ENCODE measurements around the gene CARS1.

Gene CARS1

DNA sequence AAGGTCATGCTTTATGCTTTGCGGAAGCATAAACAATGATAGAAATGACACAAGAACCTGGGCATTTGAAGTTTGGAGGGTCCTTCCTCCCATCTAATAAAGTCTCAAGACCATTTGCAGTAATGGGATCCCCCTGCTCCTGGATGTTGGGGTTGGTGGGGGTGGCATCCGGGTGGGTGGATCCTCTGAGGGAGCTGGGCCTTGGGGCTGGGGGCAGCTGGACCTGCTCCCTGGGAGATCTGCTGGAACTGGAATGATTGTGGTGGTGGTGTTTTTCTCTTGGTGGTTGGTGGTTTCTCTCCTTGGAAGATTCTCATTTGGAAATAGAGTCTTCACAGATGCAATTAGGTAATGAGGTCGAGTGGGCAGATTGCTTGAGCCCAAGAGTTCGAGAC, 62.9 kb downstream of the CARS1 start:
- no peaks in the 10 kb centered on the region for H3K27me3 ChIP-seq
- no peak for TF ChIP-seq Cebpa-rat (IDR thresholded peaks at IDR 0.05)
- H3K9me3 ChIP-seq, result no peaks in the 10 kb centered on the region
- H3K9ac ChIP-seq, result no peak overlapping the region
- no peak overlapping the region for H3K4me2 ChIP-seq
- H3K36me3 ChIP-seq, result peaks cover 1% of the 10 kb centered on the region
- no peak overlapping the region for H3K4me3 ChIP-seq
- no peak overlapping the region for H3K27ac ChIP-seq
- peaks cover 25% of the 10 kb centered on the region for H4K20me1 ChIP-seq
- peaks cover 24% of the 10 kb centered on the region for H3K4me1 ChIP-seq

DNA sequence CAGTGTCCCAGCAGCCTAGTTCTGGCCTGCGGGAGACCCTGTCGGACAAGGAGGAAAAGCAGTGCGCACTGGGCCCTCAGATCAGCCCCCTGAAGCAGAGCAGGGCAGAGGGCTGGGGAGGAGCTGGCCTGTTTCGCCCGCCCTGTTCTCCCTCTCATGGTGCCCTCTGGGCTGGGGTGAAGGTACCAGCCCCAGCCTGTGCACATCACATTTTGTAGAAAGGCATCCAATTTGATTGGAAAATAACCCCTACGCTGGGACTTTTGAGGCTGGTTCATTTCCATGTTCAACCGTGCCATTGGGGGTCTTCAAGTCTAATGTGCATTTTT, 64.3 kb downstream of the CARS1 start:
- H3K27me3 ChIP-seq, result no peaks in the 10 kb centered on the region
- peaks cover 38% of the 10 kb centered on the region for H3K4me1 ChIP-seq
- no peak for TF ChIP-seq Cebpa-rat (IDR thresholded peaks at IDR 0.05)
- peaks cover under 1% of the 10 kb centered on the region; the same call in 1 of the 2 replicates for H3K36me3 ChIP-seq
- H4K20me1 ChIP-seq, result peaks cover 39% of the 10 kb centered on the region
- H3K9ac ChIP-seq, result peak overlapping the region; percentile 92
- peak overlapping the region; percentile 94 for H3K4me2 ChIP-seq
- no peaks in the 10 kb centered on the region for H3K9me3 ChIP-seq
- H3K4me3 ChIP-seq, result peak overlapping the region; percentile 88
- peak overlapping the region; percentile 90 for H3K27ac ChIP-seq

DNA sequence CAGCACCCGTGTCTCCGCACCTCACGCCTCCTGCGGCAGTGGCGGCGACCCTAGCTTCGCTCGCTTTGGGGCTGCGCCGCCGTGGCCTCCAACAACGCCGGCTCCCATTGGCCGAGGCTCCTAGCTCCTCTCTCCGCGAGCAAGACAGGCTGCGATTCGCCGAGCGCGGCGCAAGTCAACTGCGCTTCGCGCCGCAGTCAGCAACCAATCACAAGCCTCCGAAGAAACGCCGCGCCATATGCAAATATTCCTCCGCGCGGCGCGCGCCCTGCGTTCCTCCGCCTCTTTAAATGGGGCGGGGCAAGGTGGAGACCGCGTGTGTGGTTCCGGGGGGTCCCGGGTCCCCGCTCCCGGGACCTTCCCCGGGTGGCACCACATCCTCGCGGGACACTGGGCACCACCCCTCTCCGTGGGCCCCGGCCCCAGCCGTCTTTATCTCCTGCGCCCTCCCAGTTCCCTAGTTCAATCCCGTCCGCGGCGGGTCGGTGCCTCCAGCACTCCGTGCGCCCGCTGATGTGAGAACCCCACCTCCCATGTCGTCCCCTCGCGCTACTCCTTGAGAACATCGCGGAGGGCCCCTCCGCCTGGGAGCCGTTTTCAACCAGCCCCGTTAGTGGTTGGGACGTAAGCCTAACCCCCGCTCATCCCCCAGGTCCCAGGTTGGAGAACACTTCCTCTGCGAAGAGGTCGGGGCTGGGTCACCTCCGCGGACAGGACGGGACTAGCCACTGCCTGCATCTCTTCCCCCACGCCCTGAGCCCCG, 64.8 kb downstream of the CARS1 start, which contains the start of gene NAP1L4:
TSS of gene NAP1L4 (minus strand) at position 96 of the 763 bp plus-strand sequence. CDS start 13,109 bp downstream, outside the sequence.
- Histone ChIP-seq H3K36me3 (peaks cover 6% of the 10 kb centered on the region; the same call in 1 of the 2 replicates), H3K9me3 (no peaks in the 10 kb centered on the region), H3K4me3 (peak within 1 kb of the TSS; percentile 88), H3K4me2 (peak within 1 kb of the TSS; percentile 95), H4K20me1 (peaks cover 45% of the 10 kb centered on the region), H3K27me3 (no peaks in the 10 kb centered on the region), H3K9ac (peak within 1 kb of the TSS; percentile 92), H3K27ac (peak within 1 kb of the TSS; percentile 90), H3K4me1 (peaks cover 44% of the 10 kb centered on the region)
- TF ChIP-seq Cebpa-rat (IDR thresholded peaks at IDR 0.05), result no peak

DNA sequence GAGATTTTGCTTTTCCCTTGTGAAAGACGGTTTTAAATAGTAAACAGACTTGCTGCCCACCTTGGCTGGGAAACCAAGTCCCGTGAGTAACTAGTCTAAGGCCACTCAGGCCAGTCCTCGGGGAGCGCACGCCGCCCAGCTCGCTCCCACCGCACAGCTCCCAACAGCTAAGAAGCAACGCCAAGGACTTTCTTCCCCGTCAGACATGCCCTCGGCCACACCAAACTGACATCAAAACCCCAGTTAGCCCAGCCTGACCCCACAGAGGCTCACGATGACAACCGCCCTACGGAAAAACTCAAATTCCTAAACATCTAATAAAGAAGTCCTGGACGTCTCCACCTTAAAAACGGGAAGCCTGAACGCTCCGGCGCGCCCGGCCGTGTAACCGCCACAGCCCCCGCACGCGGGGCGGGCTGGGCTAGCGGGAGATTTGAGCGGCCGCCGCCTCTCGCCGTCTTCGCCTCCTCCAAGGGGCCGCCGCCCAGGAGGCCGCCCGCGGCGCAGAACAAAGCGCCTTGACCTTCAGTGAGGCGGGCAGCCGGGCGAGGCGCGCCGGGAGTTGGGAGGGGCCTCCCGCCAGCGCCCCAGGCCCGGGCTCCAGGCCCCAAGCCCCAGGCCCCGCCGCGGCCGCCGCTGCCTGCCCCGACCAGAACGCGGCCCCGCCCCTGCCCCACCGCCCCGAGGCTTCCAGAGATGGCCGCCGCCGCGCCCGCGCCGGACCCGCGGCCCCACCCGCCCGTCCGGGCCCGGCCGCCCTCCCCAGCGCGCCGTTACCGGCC, 65.6 kb downstream of the CARS1 start:
- no peaks in the 10 kb centered on the region for H3K9me3 ChIP-seq
- H4K20me1 ChIP-seq, result peaks cover 52% of the 10 kb centered on the region
- no peaks in the 10 kb centered on the region for H3K27me3 ChIP-seq
- peak overlapping the region; percentile 95 for H3K4me2 ChIP-seq
- peaks cover 45% of the 10 kb centered on the region for H3K4me1 ChIP-seq
- peaks cover 14% of the 10 kb centered on the region for H3K36me3 ChIP-seq
- peak overlapping the region; percentile 90 for H3K27ac ChIP-seq
- H3K9ac ChIP-seq, result peak overlapping the region; percentile 92
- peak overlapping the region; percentile 88 for H3K4me3 ChIP-seq
- no peak for TF ChIP-seq Cebpa-rat (IDR thresholded peaks at IDR 0.05)

DNA sequence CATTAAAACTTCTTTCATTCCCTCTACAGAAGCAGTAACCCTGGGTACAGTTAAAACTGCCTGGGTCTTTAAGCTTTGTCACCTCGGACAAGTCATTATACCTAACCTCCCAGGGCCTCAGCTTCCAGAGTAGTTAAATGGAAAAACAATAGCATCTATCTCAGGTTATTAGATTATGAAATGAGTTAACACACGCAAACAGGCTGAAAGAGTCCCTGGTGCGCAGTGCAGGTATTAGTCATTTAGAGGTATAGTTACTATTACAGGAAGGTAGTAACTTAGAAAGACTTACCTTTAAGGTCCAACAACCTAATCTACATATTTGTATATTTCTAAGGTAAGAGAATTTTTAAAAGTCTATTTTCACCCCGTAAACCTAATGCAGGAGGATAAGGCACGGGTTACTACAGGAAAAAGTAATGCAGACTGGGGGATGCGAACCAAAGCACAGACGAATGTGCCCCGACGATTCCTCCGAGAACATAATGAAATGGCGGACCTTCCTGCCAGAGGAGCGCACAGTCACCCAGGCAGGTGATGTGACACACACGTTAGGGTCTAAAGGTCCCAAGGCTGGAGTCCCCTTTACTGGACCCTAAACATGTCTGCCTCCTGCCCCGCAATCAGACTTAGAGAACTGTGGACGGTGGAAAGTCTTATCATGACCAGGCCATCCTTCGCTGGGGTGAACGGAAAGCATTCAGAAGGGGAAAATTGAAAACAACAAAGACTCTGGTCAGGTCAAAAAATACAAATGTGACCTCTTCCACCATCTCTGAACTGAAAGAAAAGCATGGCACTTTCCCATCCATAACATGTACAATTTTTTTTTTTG, 66.4 kb downstream of the CARS1 start:
- peak overlapping the region; percentile 92 for H3K9ac ChIP-seq
- no peaks in the 10 kb centered on the region for H3K27me3 ChIP-seq
- peaks cover 21% of the 10 kb centered on the region for H3K36me3 ChIP-seq
- H3K4me2 ChIP-seq, result peak overlapping the region; percentile 95
- H3K4me3 ChIP-seq, result peak overlapping the region; percentile 88
- TF ChIP-seq Cebpa-rat (IDR thresholded peaks at IDR 0.05), result no peak
- H3K4me1 ChIP-seq, result peaks cover 45% of the 10 kb centered on the region
- peaks cover 60% of the 10 kb centered on the region for H4K20me1 ChIP-seq
- H3K9me3 ChIP-seq, result no peaks in the 10 kb centered on the region
- H3K27ac ChIP-seq, result peak overlapping the region; percentile 90

DNA sequence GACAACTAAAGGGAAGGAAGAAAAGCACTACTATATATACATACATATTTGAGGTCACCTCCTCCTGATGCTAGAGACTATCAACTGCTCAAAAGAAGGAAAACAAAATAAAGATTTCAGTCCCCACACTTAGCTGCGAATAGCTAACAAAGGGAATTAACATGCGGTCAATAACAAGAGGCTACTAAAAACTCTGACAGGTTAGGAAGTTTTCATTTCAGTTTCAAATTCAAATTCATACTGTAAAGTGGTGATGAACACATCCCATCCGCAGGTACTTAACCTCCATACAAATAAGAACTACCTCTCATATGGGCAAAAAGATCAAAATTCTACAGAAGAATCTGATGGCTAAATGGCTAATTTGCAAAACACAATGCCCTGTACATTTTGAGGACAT, 67.7 kb downstream of the CARS1 start:
- H3K9me3 ChIP-seq, result no peaks in the 10 kb centered on the region
- H3K4me2 ChIP-seq, result peak overlapping the region; percentile 95
- no peak for TF ChIP-seq Cebpa-rat (IDR thresholded peaks at IDR 0.05)
- no peaks in the 10 kb centered on the region for H3K27me3 ChIP-seq
- H3K4me1 ChIP-seq, result peaks cover 45% of the 10 kb centered on the region
- peaks cover 73% of the 10 kb centered on the region for H4K20me1 ChIP-seq
- H3K36me3 ChIP-seq, result peaks cover 26% of the 10 kb centered on the region
- peak overlapping the region; percentile 88 for H3K4me3 ChIP-seq
- H3K27ac ChIP-seq, result no peak overlapping the region
- H3K9ac ChIP-seq, result peak overlapping the region; percentile 92

DNA sequence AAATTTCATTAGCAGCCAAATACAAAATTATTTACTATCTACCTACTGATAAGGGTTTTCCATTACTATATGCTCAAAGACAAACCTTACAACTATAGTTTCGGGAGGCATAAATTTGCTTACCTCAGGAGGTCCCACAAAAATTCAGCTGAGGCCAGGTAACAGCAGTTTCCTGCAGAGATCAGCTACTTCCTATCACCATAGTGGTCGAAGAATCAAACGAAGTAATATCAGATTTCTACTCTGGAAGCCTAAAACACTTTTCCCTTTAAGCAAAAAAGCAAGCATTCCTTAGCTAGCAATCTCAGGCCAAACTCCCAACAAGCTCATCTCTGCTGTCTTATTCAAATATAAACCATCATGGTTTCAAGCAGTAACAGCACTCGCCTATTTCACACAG, 68.2 kb downstream of the CARS1 start:
- Histone ChIP-seq H3K27ac (0 out of 2 replicates have a peak overlapping the region, but pooled peaks have one; percentile 1), H3K4me3 (peak overlapping the region; percentile 88), H3K9ac (peak overlapping the region; percentile 92), H3K4me1 (peaks cover 45% of the 10 kb centered on the region), H4K20me1 (peaks cover 79% of the 10 kb centered on the region), H3K36me3 (peaks cover 31% of the 10 kb centered on the region), H3K27me3 (no peaks in the 10 kb centered on the region), H3K9me3 (no peaks in the 10 kb centered on the region), H3K4me2 (peak overlapping the region; percentile 95)
- TF ChIP-seq Cebpa-rat (IDR thresholded peaks at IDR 0.05), result no peak

DNA sequence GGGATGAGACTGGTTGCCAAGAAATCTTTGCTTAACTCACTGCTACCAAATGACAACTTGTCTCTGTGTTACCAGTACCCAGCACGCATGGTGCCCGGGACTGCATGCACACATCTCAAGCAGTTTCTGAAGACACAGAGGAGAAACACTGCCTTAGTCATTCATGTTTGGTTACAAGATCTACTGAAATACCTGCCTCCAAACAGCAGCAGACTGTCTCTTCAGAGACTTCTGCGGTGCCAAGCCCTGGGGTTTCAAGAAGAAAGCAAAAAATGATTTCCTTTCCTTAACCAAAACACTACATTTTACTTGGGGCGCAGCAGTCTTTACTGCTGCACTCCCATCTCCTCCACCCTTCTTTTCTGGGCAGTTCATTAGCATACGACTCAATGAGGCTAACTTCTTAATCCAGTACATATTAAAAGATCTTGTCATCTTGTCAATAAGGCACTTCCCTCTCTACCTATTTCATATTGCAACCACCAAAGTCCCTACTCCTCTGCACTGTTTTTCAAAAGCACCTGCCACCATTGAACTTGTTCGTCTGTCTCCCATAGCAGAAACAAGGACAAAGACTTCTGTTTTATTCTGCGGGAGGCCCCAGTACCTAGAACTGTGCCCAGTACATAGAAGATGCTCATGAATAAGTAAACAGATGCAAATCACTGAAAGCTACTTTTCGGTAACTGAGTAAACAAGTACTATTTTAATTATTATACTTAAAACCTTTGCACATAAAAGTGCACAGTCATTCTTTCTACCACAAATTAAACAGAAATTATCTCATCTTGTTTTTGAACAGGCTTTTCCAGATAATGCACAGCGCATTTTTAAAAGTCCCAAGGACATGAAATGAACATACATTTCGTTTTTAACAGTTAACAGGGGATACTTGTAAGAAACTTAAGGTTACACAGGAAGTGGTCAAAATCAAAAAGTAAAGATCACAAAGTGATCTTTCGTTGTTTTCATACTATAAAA, 69.1 kb downstream of the CARS1 start:
- H3K27me3 ChIP-seq, result no peaks in the 10 kb centered on the region
- peak overlapping the region; percentile 95 for H3K4me2 ChIP-seq
- peaks cover 38% of the 10 kb centered on the region for H3K4me1 ChIP-seq
- H3K9ac ChIP-seq, result peak overlapping the region; percentile 92
- H3K4me3 ChIP-seq, result peak overlapping the region; percentile 88; the same call in 1 of the 2 replicates
- H3K27ac ChIP-seq, result 0 out of 2 replicates have a peak overlapping the region, but pooled peaks have one; percentile 1
- H3K36me3 ChIP-seq, result peaks cover 40% of the 10 kb centered on the region
- no peaks in the 10 kb centered on the region for H3K9me3 ChIP-seq
- no peak for TF ChIP-seq Cebpa-rat (IDR thresholded peaks at IDR 0.05)
- H4K20me1 ChIP-seq, result peaks cover 87% of the 10 kb centered on the region

Data from BLaER1 (cell line).